Stimulated activated CD4-positive, alpha-beta T cell treated with anti-CD3 and anti-CD28 coated beads, Interleukin-15, amount 100 ng/mL, for 1 hour (primary cell): ENCODE measurements around the gene TRRAP.
"Not testable (repeated sequence)": the region's sequence is repeated elsewhere in the genome, so short reads cannot be mapped to it uniquely, and the experiment has no call there.

Experiments used
- DNase-seq, 2 donors: peaks; one replicate each; pipeline ENCODE4 v3.0.0-alpha.2; 2020; ENCODE audit warnings: low read depth in 1 of 2, low spot score in 1 of 2

The TRRAP gene

DNA sequence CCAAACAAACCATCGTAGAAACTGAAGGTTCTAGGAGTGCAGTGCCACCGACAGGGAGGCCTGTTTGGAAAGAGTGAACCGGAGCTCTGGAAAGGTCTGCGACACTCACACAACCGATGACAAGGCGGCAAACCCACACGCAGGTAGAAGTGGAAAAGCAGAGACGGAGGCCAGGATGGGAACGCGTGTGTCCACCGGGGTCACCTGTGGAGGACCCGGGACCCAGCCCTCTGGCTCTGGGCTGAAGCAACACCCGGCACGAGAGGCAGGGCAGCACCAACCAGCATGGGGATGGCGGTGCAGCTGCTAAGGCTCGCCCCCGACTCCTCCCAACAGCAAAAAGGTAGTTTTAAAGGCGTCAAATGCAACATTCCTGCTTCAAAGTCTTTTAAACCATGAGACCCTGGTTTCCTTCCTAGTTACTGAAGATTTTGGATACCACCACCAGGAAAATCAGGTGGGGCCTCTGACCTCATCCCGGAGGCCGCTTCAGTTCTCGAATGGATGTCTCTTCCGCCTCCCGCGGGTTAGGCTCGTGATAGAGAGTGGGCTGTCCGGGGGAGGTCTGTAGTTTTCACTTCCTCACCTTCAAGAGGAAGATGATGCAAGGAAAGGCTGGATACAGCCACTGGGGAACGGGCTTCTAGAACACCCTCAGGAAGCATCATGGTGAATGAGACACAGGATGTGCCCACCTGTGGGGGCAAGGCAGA lies 150.1 kb downstream of the TRRAP start:
- DNase-seq = no peak

DNA sequence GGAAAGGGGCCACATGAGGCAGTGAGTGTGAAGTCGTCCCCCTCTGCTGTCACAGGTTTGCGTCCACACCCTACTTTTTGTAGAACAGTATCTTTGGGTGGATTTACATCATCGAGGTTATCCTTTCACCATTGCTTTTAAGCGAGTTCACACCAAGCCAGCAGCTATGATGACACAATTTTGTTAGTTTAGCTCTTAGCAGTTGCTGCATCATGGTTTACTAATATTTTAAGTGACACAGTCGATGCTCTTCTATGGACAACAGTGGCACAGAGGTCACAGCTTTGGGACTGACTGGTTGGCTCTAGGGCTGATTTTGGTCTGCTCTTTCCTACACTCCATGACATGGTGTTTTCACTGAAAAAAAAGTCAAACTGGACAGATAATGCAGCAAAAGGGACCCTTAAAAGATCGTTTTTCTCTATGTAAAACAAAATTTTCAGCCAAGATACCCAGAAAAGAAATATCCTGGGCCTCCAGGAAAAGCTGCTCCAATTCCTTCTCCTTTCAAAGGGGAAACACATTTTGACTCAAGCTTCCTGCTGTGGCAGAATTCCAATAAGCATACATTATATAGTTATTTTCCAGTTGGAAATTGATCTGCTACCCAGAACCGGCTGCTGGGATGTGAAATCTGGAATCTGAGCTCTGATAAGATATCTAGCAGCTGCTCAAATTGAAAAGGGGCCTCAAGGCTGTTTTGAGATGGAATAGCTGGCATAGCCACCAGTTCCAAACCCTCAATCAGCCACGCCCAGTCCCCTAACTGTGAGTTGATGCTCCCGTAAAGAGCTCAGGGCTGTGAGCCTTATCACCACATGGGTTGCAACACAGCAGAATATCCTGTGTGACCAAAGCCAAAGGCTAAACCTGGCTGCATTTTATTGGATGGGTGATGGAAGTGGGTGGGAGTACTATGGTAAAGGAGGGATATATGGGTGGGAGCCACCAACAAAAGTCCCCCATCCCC lies 151.4 kb downstream of the TRRAP start:
- DNase-seq = no peak

GRCh38 chr7:99030457-99030856 lies 152.1 kb downstream of the TRRAP start:
- DNase-seq = no peak

GRCh38 chr7:99030951-99031350 lies 152.6 kb downstream of the TRRAP start:
- DNase-seq = no peak

DNA sequence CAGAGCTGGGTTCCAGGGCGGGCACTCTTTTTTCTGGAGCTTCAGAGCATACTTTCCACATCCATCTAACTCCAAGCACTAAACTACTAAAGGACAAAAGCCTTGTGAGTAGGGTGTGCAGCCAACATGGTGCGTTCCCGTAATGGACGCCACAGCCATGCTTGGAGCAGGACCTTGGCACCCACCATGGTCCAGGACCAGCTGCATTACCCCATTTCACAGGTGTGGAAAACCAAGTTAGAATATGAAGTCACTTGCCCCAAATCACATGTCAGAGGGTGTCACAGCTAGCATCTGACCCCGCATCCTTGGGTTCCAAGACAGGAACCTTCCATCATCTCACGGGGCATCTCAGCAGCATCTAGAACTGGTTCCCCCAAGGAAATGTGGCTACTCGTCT lies 153.2 kb downstream of the TRRAP start:
- DNase-seq = no peak

DNA sequence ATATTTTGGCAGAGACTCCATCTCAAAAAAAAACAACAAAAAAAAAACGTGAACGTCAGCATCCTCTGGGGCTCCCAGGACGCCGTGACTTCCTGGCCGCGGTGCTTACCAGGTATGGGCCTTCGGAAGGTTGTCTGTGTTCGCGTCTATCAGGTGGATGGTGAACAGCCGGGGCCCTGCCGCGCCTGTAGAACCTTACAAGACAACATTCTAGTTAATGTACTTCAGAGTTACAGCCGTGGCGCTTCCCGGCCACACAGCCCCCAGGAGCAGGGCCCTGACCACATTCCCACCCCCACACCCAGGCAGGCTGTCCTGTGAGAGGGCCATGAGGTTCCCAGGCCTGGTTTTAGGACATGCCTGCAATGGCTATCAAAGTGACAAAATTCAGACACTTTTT lies 154.6 kb downstream of the TRRAP start:
- DNase-seq = no peak

GRCh38 chr7:99033765-99034164 lies 155.4 kb downstream of the TRRAP start:
- DNase-seq = no peak

- DNase-seq = no peak
These were observed 156.8 kb downstream of the TRRAP start for GRCh38 chr7:99034932-99035722.

DNA sequence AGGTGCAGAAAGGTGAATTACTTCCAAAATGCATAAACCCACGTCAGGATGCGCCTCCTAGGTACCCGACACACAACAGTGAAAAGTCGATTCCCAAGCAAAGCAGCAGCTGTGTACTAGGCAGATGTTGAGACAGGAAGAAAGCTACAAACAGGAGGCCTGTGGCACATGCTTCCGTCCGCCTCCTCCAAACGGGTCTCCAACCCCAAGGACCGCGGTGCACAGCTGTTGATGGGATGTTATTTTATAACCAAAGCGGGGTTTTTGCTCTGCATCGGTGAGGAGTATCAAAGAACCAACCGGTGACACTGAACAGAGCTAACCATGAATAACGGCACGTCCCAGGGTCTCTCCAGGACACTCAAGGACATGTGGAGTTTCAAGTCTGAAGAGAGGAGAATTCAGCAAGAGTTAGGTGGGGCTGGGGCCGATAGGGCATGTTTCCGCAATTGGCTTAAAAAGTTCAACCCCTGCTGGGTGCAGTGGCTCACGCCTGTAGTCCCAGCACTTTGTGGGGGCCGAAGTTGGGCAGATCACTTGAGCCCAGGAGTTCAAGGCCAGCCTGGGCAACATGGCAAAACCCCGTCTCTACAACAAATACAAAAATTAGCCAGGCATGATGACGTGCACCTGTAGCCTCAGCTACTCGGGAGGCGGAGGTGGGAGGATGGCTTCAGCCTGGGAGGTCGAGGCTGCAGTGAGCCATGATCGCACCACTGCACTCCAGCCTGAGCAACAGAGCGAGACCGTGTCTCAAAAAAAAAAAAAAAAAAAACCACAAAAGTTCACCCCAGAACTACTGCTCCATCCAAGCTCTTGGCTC lies 157.6 kb downstream of the TRRAP start:
- no peak for DNase-seq

GRCh38 chr7:99036546-99037111 lies 158.3 kb downstream of the TRRAP start:
- no peak for DNase-seq

DNA sequence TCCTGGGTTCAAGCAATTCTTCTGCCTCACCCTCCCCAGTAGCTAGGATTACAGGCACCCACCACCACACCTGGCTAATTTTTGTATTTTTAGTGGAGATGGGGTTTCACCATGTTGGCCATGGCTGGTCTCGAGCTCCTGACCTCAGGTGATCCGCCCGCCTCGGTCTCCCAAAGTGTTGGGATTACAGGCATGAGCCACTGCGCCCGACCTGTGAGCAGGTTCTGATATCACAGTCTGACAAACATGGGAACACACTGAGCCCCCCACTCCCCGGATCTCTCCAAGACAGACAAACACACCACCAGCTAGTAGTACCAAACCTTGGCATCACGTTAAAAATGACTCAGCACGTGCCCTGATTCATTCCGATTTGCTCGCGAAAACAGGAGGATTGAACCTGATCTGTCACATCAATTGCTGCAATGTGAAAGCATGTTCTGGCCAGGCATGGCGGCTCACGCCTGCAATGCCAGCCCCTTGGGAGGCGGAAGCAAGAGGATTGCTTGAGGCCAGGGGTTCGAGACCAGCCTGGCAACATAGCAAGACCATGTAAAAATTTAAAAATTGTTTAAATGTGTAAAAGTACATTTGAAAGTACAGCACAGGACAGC lies 159.1 kb downstream of the TRRAP start:
- DNase-seq = no peak

DNA sequence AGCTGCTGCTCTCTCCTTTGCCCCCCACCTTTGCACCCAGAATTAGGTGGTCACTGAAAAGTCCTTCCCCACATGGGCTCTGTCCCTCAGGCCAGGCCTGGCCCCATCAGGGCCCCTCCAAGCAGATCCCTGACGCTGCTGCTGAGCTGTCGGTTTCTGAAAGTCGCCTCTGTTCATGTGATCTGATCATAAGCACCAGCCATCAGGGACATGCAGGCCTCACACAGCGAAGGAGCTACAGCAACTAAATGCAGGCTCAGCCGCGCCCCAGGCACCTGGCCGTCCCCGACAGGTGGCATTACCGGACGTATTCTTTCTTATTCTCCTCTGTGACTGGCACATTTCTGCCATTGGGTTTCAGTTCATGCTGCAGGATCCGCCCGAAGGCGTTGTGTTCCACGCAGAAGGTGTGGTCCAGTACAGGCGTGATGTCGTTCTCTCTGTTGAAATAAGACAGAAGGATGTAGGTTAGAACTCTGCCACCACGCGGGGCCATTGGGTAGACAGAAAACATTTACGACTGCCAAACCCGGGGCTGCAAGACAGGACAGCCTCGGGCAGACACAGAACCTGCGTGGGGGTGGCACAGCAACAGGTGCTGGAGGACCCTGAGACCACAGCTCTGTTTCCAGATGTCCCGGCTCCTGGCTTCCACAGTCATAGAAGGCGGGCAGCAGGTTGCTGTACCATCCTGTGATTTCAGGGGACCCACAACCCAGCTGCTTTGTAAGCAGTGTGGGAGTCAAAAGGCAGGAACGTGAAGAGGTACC lies 159.9 kb downstream of the TRRAP start:
- no peak for DNase-seq

DNA sequence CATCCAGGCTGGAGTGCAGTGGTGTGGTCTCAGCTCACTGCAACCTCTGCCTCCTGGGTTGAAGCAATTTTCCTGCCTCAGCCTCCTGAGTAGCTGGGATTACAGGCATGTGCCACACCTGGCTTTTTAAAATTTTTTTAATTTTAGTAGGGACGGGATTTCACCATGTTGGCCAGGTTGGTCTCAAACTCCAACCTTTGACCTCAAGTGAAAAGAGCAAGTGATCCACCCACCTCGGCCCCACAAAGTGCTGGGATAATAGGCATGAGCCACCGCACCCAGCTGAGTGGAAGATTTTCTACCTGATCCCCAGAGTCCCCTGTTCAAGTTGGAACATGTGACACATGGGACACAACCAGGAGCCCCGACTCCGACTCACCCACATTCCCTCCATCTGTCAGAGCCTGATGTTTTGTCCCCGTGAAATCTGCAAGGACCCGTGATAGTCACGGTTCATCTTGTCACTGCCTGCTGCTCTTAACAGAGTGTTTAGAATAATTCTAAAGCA lies 161.1 kb downstream of the TRRAP start:
- no peak for DNase-seq

- peak; percentile 9 to 31 for DNase-seq
These were observed 162.0 kb downstream of the TRRAP start for GRCh38 chr7:99040104-99040958.

- DNase-seq = no peak
These were observed 163.2 kb downstream of the TRRAP start for GRCh38 chr7:99041526-99041925.

DNA sequence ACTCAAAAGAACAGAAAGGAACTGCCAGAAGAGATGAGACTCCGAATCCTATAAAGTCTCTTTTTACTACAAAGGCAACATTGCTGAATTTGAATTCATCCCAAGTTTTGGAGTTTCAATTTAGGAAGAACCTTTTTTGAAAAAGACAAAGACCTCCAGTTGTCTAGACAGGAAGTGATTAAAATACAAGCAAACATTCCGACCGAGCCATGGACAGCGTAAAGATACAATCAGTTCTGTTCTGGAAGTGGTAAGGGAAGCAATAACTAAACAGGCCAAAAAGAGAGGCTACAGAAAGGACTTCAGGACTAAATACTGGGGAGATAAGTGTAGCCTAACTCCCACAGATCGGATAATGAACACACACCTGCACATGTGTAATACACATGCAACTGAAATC lies 164.6 kb downstream of the TRRAP start:
- DNase-seq = no peak

DNA sequence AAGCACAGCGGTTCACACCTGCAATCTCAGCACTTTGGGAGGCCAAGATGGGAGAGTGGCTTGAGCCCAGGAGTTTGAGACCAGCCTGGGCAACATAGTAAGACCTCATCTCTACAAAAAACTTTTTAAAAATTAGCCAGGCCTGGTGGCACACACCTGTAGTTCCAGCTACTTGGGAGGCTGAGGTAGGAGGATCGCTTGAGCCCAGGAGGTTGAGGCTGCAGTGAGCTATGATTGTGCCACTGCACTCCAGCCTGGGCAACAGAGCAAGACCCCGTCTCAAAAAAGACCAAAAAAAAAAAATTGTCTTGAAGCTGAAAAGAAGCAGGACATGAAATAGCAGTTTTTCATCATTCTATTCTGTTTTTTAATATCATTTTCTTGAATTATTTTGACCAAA lies 166.5 kb downstream of the TRRAP start:
- not testable (repeated sequence) for DNase-seq

DNA sequence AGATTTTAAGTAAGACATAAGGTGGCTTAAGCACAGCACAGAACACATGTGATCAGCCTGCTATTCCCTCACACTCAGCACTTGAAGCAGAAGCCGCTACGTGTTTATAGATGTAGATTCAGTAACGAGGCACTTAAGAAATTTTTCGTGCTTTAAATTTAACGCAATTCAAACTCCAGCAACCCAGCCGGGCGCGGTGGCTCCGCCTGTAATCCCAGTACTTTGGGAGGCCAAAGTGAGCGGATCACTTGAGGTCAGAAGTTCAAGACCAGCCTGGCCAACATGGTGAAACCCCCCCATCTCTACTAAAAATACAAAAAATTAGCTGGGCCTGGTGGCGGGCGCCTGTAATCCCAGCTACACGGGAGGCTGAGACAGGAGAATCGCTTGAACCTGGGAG lies 167.9 kb downstream of the TRRAP start:
- not testable (repeated sequence) for DNase-seq
